GM04503 (cell line): ENCODE data around the gene OR2S2.
"Not testable (repeated sequence)": the region's sequence is repeated elsewhere in the genome, so short reads cannot be mapped to it uniquely, and the experiment has no call there.

Source experiments
- DNase-seq: peaks from one replicate; pipeline ENCODE4 v3.0.0-alpha.2; 2012; ENCODE audit warnings: low read depth

The OR2S2 gene

GRCh38 chr9:35962126-35962906, 4.4 kb upstream of the OR2S2 start:
- peak; percentile 64 for DNase-seq

GRCh38 chr9:35960039-35960655, 2.2 kb upstream of the OR2S2 start:
- DNase-seq = no peak

- DNase-seq = no peak
These were observed 1.3 kb downstream of the OR2S2 start for GRCh38 chr9:35956651-35957050.

GRCh38 chr9:35954942-35955546, 2.9 kb downstream of the OR2S2 start:
- DNase-seq = peak; percentile 31

DNA sequence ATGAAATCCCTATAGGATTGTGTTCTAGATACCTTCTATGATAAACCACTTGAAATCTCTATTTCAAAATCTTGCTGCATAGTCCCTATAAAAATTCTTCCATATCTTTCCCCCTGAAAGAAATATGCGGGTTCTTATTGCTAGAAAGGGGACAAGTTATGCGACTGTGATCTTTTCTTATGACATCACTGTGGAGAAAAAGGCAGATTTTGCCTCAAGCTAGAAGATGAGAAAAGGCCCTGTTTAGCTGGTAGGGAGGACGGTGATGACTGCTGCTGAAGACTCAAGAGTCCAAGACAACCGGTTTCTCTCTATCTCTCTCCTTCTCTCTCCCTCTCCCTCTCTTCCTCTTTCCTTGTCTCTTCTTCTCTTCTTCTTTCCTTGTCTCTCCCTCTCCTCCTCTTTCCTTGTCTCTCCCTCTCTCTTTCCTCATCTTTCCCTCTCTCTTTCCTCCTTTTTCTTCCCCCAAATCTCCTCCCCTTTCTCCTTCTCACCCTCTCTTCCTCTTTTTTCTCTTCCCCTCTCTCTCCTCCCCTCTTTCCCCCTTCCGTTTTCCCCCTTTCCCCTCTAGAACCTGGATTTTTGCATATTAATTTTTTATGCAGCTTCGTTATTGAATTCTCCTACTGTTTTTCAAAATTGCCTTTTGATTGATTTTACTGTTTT, 5.3 kb downstream of the OR2S2 start:
- DNase-seq = no peak

DNA sequence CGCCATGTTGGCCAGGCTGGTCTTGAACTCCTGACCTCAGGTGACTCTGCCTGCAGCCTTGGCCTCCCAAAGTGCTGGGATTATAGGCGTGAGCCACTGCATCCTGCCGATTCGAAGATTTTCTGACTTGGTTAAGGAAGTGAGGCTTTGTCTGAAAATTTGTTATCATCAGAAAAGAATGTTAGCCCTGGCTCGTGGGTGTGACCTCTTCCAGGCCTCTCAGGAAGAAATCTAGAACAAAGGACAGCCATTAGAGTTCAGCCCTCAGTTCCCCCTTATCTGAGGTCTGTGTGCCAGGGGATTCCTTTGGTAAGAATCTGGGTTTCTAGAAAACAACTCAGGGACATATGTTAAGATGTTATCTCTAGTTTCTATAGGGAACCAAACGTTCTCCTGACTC, 6.2 kb downstream of the OR2S2 start:
- DNase-seq = peak; percentile 34

GRCh38 chr9:35948901-35949318, 9.0 kb downstream of the OR2S2 start:
- DNase-seq = no peak

DNA sequence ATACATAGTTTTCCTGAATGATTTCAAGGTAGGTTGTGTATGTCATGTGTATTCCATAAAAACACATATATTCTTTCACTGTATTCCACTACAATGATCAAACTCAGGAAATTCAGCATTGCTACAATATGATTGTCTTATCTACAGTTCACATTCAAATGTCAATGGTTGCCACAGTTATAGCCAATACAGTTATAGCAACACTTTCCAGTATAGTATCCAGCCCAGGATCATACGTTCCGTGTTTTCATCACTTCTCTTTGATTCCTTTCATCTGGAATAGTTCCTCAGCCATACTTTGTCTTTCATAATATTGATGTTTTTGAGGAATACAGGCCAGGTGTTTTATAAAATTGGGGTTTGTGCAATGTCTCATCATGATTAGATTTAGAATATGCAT, 9.5 kb downstream of the OR2S2 start:
- DNase-seq = no peak

GRCh38 chr9:35945341-35946018, 12.5 kb downstream of the OR2S2 start:
- DNase-seq = peak; percentile 45

- DNase-seq = no peak
These were observed 13.1 kb downstream of the OR2S2 start for GRCh38 chr9:35944841-35945240.

DNA sequence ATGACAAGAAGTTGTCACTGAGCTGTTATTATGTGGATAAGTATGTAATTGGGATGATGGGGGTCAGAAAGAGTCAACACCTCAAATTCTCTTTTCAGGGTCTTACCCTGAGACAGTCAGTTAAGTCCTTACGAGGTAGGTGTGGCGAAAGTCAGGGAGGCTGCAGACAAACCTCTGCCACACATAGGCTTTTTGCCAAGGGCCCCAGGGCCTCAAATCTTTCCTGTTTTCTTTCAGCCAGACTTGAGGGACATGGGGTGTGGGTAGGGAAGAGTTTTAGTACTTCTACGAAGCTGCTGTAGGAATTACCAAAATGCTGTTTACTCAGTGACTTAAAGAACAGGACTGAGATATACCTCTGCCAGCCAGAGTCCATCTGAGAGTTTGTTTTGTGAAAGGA, 13.8 kb downstream of the OR2S2 start:
- no peak for DNase-seq

DNA sequence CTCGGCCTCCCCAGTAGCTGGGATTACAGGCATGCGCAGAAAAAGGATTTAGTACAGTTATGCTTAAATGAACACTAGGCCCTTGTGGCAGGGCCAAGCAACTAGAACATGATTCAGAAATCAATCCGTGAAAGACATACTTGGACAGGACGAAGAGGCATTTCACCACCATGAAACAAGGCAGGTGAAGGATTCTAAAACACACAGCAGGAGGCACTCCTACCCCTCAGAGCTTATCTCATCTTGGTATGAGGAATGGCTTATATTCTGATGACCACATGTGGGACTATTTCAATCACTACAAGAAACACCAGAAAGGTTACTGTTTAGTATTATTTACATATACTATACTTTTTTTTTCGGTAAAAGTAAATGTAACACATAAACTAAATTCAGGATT, 15.7 kb downstream of the OR2S2 start:
- no peak for DNase-seq

DNA sequence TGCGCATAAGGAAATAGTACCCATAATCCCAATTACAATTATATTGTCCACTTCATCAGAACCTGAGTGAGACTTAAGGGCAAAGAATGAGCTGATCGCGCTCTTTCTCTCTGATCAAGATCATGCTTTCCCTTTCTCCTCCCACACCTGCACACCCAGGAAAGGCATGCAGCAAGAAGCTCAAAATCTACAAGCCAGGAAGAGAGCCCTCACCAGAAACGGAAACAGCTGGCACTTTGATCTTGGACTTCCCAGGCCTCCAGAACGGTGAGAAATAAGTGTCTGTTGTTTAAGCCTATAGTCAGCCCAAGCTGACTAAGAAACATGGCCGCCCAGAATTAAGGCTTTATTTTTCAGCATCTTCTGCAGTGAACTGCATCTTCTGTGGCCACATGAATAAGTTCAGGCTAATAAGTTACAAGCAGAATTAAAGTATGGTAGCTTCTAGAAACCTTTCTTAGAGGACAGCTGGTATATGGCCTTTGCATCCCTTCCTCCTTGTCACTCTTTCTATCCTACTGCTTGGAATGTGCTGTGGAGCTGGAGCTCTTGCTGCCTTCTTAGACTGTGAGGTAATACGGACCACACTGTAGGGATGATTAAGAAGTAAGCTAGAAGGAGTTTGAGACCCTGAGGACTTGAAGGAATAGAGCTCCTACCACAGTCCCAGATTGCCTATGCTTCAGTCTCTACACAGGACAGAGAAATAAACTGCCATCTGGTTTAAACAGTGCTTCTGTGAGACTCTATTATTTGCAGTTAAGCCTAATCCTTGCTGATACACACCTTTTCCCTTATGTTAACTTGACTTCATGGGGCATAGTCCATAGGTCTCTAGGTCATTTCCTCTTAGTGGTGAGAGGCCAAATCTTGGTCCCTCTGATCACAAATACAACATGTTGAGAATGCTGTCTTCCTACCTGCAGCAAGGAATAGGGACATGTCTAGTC, 17.2 kb downstream of the OR2S2 start:
- no peak for DNase-seq

- no peak for DNase-seq
These were observed 18.2 kb downstream of the OR2S2 start for GRCh38 chr9:35939679-35940250.

DNA sequence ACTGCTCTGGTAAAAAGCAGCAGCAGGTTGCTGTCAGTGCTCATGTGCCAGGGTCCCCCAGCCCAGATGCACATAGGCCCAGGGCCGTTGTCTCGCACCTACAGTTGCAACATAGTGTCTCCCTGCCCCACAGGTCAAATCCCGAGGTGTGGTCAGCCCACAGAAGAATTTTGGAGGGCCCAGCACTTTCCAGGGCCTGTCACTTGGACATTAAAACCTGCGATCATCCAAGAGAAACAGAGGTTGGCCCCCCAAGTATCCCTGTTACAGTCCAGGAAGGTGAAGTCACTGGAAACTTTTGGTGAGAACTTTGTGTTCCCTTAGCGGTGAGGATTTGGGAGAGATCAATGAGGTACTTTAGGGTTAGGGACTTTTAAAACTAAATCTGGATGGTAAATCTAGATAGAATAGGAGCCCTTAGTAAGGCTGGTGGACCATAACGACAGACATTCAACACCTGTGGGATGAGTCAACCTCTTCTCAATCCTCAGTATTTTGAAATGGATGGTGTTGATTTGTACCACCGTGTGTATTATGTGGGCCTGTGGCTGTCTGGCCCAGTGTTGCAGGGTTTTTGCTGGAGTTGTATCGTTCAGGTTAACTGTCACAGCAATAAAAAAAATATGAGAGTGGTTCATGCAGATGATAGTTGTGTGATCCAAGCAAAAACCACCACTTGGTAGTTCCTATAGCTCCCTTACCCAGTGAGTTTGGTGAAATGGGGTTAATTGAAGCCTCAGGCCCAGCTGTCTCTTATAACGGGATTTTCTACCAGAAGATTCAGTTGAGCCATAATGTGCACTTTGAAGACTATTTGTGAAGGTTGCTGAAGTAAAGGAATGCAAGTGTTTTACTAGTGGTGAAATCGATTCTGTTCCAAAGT, 19.2 kb downstream of the OR2S2 start:
- DNase-seq = no peak

- no peak for DNase-seq
These were observed 20.7 kb downstream of the OR2S2 start for GRCh38 chr9:35937227-35937626.

DNA sequence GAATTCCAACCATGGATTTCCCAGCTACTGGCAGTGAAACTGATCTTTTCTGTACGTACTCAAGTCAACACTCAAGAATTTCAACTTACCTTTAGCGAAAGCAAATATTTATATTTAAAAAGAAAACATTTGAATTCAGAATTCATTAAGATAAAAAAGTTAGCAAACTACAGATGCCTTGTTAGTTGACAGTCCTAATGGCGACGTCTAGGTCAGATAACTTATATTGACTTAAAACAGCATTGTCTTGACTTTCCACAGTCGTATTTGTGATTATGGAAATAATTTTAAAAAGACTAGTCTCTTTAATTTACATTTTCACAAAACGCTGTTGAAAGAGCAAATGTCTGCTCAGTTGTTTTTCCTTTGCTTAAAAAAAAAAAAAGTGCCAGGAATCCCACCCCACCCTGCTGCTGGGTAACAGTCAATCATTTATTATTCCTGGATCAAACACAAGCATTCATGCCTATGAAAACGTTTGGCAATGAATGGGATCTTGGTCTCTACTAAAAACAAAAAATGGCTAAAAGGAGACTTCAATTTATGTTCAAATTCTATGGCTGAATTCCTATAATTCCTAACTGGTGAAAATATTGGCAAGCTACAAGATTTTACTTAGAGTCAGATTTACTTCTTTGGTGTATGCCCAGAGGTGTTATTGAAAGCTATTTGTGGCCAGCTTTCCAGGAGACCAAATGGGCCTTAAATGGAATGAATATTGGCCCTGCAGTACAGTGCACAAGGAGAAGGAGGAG, 22.0 kb downstream of the OR2S2 start:
- DNase-seq = peak; percentile 72

DNA sequence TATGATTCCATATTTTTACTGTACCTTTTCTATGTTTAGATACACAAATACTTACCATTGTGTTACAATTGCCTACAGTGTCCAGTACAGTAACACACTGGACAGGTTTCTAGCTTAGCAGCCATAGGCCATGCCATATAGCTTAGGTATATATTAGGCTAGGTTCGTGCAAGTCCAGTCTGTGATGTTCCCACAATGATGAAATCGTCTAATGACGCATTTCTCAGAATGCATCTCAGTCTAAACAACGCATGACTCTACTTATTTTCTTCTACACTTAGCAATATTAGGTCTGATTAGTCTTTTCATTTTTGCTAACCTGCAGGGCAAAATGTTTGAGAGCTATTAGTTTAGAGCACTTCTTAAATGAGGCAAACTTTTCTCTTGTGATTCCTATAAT, 22.7 kb downstream of the OR2S2 start:
- no peak for DNase-seq

- DNase-seq = not testable (repeated sequence)
These were observed 23.9 kb downstream of the OR2S2 start for GRCh38 chr9:35934069-35934468.
